GM23338 (cell line): Measurements from ENCODE around the gene ANAPC7.

Source experiments
- CREB1 ChIP-seq: fragments of 250-450 bp; sonication (Bioruptor Pico); IDR thresholded peaks from 2 replicates; pipeline ENCODE4 v1.5.0; 2020; ENCODE audit warnings: low read depth, mild to moderate bottlenecking, moderate library complexity
- CTCF ChIP-seq, 2 experiments: fragments of 200-600 bp in 1 of 2; sonication (generic) in 1 of 2; conservative IDR thresholded peaks; 2 replicates each; pipeline versions ENCODE4 v1.5.1 to v1.6.1; 2016 to 2017; ENCODE audit warnings: antibody characterized with exemption in 2 of 2, low read depth in 2 of 2, mild to moderate bottlenecking in 2 of 2, moderate library complexity in 1 of 2
- EZH2 ChIP-seq: fragments of 200-600 bp; sonication (generic); IDR thresholded peaks from one replicate; pipeline ENCODE4 v1.8.0; 2017; ENCODE audit warnings: antibody characterized with exemption, mild to moderate bottlenecking, low read depth; ENCODE audit not compliant: unreplicated experiment
- EZH2phosphoT487 ChIP-seq: fragments of 200-600 bp; sonication (generic); IDR thresholded peaks from one replicate; pipeline ENCODE4 v1.8.1; 2018; ENCODE audit warnings: antibody characterized with exemption; ENCODE audit not compliant: unreplicated experiment
- JUNB ChIP-seq: IDR thresholded peaks from one replicate; pipeline ENCODE4 v1.6.1; 2016; ENCODE audit warnings: antibody characterized with exemption; ENCODE audit not compliant: unreplicated experiment
- NANOG ChIP-seq: IDR thresholded peaks from 2 replicates; pipeline ENCODE4 v1.6.1; 2016; ENCODE audit warnings: antibody characterized with exemption, borderline replicate concordance
- POLR2AphosphoS5 ChIP-seq: IDR thresholded peaks from 2 replicates; pipeline ENCODE4 v1.6.1; 2016; ENCODE audit warnings: antibody characterized with exemption, low read depth
- REST ChIP-seq: IDR thresholded peaks from one replicate; pipeline ENCODE4 v1.6.1; 2018; ENCODE audit warnings: antibody characterized with exemption; ENCODE audit not compliant: unreplicated experiment
- STAT1 ChIP-seq: IDR thresholded peaks from one replicate; pipeline ENCODE4 v1.6.1; 2016; ENCODE audit warnings: antibody characterized with exemption; ENCODE audit not compliant: unreplicated experiment
- ZNF331 ChIP-seq: fragments of 250-450 bp; sonication (Bioruptor Pico); IDR thresholded peaks from 2 replicates; pipeline ENCODE4 v1.5.0; 2020; ENCODE audit warnings: low read depth, mild to moderate bottlenecking, moderate library complexity
- TF ChIP-seq, protein P1 (sequence below): IDR thresholded peaks from 2 replicates; pipeline ENCODE4 v1.6.1; 2016; ENCODE audit warnings: antibody characterized with exemption

DNA sequence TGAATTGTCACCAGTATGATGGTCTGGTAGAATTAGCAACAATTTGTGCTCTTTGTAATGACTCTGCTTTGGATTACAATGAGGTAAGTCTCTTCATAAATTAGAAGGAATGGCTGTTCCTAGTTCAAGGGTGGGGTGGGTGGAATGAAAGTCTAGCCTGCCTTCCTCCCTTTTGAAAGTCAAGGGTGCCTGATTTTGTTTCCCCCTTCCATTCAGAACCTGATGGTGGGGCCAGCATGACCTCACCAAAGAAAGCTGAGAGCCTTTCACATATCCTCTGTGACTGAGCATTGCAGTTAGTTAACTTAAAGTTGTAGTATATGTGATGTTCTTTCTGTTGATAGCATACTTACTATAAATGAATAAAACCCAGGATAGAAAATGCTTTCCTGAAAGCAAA lies 70.3 kb downstream of the ANAPC7 start:
- TF ChIP-seq EZH2 (no peak), CTCF (conservative IDR thresholded peaks at IDR 0.05; ENCODE audit: low read depth in 2 of 2) (no peak), POLR2AphosphoS5 (no peak), EZH2phosphoT487 (no peak), CREB1 (CRISPR knock-in tag) (no peak), REST (no peak), NANOG (no peak), JUNB (no peak), STAT1 (no peak), ZNF331 (no peak)
- TF ChIP-seq, protein P1, sequence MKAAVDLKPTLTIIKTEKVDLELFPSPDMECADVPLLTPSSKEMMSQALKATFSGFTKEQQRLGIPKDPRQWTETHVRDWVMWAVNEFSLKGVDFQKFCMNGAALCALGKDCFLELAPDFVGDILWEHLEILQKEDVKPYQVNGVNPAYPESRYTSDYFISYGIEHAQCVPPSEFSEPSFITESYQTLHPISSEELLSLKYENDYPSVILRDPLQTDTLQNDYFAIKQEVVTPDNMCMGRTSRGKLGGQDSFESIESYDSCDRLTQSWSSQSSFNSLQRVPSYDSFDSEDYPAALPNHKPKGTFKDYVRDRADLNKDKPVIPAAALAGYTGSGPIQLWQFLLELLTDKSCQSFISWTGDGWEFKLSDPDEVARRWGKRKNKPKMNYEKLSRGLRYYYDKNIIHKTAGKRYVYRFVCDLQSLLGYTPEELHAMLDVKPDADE = no peak
